Measurements from ENCODE around the gene DDN. TPM values are rescaled to one million over a fixed set of nuclear protein-coding genes. Genes with fewer than 3 reads are reported as not detected.

DDN gene
- polyA plus RNA-seq, 1 of the 3 experiments (the other 2 are of a cell fraction), result 0.20 TPM

GRCh38 chr12:48973941-48974673 lies 25.1 kb downstream of the DDN start:
- Histone ChIP-seq H3K9me3 (no peaks in the 10 kb centered on the region), H3K36me3 (replicated peaks in 1 of 2; ENCODE audit: control insufficient read depth in 1 of 2, insufficient read depth in 2 of 2, low read length in 1 of 2) (no peaks in the 10 kb centered on the region), H2AFZ (ENCODE audit: low read depth) (no peak overlapping the region), H3K4me2 (peak overlapping the region; percentile 24; the same call in 1 of the 2 replicates), H3K9me2 (no peaks in the 10 kb centered on the region), H3K4me1 (ENCODE audit: control insufficient read depth in 1 of 2, insufficient read depth in 2 of 2, low read depth in 1 of 2, low read length in 1 of 2) (peaks cover 0 to 21% of the 10 kb centered on the region in 2 experiments; a peak in 1 of 4 replicates), H3K27me3 (ENCODE audit: insufficient read depth) (peaks cover 59% of the 10 kb centered on the region), H3K27ac (ENCODE audit: low read depth in 2 of 2, low read length in 1 of 2) (no peak overlapping the region), H4K20me1 (ENCODE audit: insufficient read depth) (no peaks in the 10 kb centered on the region), H3K79me2 (ENCODE audit: insufficient read depth) (no peaks in the 10 kb centered on the region), H3K4me3 (ENCODE audit: low read depth in 2 of 2, low read length in 1 of 2) (no peak overlapping the region), H3F3A (replicated peaks; ENCODE audit: insufficient read depth) (peaks cover 10% of the 10 kb centered on the region), H3K9ac (no peak overlapping the region)
- TF ChIP-seq RAD21 (IDR thresholded peaks at IDR 0.05; ENCODE audit: low read length) (peak; percentile 46), TCF12 (IDR thresholded peaks at IDR 0.05) (no peak), JUND (IDR thresholded peaks at IDR 0.05) (no peak), FOXJ3 (CRISPR knock-in tag; IDR thresholded peaks at IDR 0.05) (no peak), TAF1 (IDR thresholded peaks at IDR 0.05; ENCODE audit: borderline replicate concordance, low read depth, low read length) (no peak), NRF1 (IDR thresholded peaks at IDR 0.05; ENCODE audit: low read depth, low read length) (no peak), CTCF (IDR thresholded peaks at IDR 0.05) (peak; percentile 63), USF1 (IDR thresholded peaks at IDR 0.05; ENCODE audit: borderline replicate concordance, low read depth) (no peak), NFIC (IDR thresholded peaks at IDR 0.05; ENCODE audit: borderline replicate concordance) (no peak), SMC3 (IDR thresholded peaks at IDR 0.05; ENCODE audit: low read depth, low read length) (peak; percentile 41; the same call in 1 of the 2 replicates), REST (IDR thresholded peaks at IDR 0.05; ENCODE audit: low read depth, low read length) (no peak), SIN3A (IDR thresholded peaks at IDR 0.05; ENCODE audit: borderline replicate concordance, low read depth, low read length) (no peak)
- POLR2A ChIA-PET, result interaction anchor here (0.6 kb wide), 1 partner anchor 70 kb away, joined by 3 read pairs; a partner anchor contains a TSS
- WGBS (ENCODE audit: low lambda C conversion rate), result 36% methylated on average over 15 of the region's 19 CpGs
- peak; percentile 81 for DNase-seq
- CTCF ChIA-PET, result interaction anchor here (0.9 to 32.2 kb wide), 5 partner anchors 17 to 121 kb away, joined by 3 to 935 read pairs (median 9); partner anchors contain the start of genes ARF3, DDN and WNT1
